ENCODE data around the gene NNMT.
"Not testable (repeated sequence)": the region's sequence is repeated elsewhere in the genome, so short reads cannot be mapped to it uniquely, and the experiment has no call there.

NNMT gene

GRCh38 chr11:114314096-114314495 is 17.9 kb downstream of the NNMT start:
- no peak for DNase-seq

DNA sequence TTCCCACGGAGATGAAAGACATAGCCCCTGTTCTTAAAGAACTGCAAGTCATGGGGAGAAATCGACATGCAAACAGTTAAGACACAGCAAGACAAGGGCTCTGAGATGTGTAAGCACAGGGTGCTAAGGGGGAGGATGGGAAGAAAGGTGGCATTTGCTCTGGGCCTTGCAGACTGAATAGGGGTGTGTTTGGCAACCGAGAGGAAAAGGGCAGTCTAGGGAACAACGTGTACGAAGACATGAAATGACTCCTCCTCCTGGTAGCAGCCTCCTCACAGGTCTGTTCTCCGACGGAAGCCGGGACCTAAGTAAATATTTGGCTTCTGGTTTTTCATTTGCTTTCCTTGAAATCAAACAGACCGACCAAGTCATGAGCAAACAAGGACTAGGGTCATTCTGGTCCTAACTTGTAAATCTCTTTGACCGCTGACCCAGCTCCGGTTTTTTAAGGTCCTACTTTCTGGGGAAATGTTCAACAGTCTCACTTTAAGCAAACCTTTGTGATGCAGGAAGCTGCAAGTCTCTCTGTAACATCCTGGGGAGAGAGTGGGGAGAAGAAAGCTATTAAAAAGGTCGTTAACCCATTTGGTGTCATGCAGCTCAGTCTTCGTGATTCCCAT is 19.7 kb downstream of the NNMT start:
- no peak for DNase-seq

DNA sequence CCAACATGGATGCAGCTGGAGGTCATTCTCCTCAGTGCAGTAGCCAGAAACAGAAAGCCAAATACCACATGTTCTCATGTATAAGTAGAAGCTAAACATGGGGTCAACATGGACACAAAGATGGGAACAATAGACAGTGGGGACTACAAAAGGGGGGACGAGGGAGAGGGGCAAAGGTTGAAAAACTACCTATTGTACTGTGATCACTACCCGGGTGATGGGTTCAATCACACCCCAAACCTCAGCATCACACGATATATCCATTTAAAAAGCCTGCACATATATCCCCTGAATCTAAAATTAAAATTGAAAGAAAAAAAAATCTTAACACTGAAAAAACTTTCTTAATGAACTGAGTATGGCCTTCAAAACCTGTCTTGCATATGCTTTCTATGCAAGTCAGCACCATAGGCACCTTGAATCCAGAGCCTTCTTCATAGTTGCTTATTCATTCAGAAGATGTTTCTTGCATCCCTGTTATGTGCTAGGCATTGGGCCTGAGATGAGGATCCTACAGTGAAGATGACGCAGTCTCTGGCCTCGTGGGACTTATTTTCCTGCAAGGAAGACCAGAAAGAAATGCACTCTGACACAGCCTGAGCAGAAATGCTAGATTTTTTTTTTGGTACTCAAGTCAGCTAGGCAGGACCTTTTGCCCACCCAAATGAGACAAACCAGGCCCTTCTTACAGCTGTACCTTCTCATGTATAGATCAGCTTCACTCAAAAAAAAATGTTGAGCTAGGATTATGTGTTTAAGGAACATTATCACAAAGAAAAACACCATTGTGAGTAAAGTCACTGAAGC is 21.0 kb downstream of the NNMT start:
- no peak for DNase-seq

DNA sequence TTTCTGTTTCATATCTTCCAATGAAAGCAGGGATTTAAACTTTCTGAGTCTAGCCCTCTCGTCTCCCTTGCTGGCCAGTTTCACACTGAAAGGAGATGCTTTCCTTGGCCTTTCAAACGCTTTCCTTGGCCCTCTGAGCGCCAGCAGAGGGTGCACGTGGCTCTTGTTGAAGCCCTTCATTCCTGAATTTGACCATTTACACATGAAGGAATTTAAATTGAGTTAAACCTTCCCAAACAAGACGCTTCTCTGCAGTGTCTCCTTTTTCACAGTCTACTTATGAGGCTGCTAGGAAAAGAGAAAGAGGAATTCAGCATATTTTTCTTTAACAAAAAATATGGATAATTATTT is 21.6 kb downstream of the NNMT start:
- no peak for DNase-seq

DNA sequence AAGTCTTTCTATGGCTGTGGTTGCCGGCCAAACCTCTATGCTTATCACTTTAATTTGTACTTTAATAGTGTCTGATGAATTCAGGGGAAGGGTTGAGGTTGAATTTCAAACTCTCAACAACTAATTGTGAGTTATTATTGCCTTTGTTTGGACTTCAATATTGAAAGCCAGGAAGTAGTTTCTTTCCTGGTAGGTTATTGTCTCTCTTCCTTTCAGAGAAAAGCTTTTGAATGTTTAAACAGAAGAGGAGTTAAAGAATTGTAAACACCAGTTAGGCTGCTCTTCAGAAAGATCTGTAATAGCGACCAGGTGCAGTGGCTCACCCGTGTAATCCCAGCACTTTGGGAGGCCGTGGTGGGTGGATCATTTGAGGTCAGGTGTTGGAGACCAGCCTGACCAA is 22.2 kb downstream of the NNMT start:
- DNase-seq, result no peak

DNA sequence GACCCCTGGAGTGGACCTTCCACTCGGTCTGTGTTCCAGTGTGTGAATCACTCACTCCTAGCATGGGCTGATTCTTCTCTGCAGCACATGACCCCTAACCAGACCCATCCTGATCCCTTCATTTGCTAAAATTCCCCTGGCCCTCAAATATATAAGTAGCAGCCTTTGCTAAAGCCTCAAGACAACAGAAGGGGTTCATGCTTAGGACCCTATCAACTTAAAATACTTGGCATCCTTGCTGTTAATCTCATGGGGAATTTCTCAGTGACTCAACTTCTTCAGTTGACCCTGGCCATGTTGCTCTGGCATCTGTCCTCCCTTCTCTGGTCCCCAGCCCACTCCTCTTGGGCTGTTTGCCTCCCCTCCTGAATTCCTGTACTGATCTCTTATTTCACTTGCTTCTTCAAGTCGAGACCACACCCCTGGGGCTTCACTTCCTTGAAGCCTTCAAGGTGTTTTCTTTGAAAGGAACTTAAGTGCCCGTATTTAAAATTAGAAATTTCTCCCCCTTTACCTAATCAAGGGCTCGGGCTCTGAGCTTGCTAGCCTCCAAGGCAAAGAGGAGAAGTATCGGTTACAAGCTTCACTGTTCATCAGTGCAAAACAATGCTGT is 23.6 kb downstream of the NNMT start:
- DNase-seq, result no peak

GRCh38 chr11:114321621-114322257 is 25.5 kb downstream of the NNMT start:
- no peak for DNase-seq

GRCh38 chr11:114322934-114323333 is 26.7 kb downstream of the NNMT start:
- no peak for DNase-seq

GRCh38 chr11:114326151-114326550 is 30.0 kb downstream of the NNMT start:
- no peak for DNase-seq

DNA sequence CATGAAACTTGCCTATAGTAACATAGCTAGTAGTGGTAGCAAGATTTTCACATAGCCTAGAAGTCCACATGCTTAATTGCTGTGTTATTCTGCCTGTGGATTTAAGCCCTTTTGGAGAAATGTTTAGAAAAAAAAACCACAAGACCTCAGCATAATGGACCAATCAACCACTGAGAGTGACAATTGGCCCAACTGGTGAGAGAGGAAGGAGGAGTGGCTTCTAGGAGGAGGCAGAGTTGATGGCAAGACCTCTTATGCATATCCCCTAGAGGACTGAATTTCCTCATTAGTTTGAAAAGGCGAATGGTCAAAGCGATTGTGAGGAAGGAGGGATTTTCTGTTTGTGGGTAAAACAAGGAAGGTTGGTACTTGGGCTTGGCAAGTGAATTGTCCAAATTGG is 30.6 kb downstream of the NNMT start:
- DNase-seq, result no peak

DNA sequence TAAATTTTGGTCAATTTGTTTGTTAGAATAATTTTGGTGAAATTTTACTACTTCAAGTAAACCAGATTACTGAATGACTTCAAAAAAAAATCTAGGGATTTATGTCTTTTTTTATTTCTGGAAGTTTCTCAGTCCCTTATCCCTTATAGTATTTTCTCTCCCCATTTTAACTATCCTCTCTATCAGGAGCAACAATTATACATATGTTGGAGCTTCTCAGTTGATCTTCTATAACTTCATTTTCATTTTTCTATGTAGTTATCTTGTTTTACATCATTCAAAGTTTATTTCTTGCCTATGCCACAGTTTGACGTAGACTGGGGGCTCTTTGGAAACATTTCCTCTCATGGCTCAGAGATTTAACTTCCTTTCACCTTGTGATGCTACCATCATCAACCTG is 34.2 kb downstream of the NNMT start:
- no peak for DNase-seq

DNA sequence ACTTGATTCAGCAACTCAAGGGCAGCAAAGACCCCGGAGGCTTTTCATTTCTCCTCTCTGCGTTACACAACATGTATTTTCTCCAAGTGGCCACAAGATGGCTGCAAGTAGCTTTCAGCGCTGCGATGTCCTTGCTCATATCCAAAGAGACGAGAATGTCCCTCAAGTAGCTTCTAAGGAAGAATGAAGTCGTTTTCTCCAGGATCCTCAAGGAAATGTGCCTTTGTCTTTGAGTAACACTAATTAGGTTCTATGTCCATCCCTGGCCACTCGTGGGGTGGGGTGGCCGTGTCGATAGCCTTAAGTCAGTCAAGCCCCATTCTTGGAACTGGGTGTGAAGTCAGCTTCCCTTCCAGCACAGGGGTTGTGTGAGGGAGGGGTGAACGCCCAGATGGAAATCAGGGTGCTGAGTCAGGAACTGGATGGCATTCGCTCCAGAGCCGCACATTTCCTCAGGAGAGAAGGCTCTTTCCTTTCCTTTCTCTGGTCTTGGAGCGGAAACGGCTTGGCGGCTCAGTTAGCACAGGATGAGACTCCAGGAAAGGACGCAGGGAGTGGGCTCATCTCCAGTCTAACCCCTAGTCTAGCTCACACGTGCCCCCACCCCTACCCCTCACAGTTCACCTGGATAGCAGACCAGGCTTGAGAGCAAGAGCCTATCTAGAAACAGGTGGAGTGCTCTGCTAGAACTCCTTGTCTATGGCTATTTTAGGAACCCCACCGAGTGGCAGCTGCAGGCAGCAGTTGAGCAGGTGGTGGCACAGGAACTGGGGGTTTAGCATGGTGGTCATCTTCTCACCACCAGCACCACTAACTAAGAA is 44.3 kb downstream of the NNMT start:
- peak in 1 of 2 donors; percentile 62 for DNase-seq

- not testable (repeated sequence) for DNase-seq
Measured at GRCh38 chr11:114341667-114342066, 45.5 kb downstream of the NNMT start.

GRCh38 chr11:114342476-114342875 is 46.3 kb downstream of the NNMT start:
- no peak for DNase-seq

DNA sequence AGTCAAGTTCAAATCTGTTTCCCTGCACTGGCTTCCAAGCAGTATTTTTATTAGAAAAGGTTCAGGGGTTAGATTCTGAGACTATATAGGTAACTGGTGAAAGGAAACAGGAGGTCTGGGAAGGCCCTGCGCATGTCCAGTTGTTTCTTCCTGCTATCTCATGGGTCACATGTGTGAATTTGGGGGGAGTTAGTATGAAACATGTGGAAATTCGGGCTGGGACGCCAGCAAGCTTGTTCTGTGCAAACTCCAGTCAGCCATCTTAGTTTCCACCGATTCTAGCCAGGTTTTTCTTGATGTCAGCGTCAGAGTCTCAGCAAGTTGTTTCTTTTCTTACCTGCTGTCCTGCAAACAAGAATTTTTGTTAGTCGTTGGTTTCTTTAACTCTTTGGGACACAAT is 46.8 kb downstream of the NNMT start:
- DNase-seq, result no peak

- DNase-seq, result no peak
Measured at GRCh38 chr11:114343493-114343892, 47.3 kb downstream of the NNMT start.

DNA sequence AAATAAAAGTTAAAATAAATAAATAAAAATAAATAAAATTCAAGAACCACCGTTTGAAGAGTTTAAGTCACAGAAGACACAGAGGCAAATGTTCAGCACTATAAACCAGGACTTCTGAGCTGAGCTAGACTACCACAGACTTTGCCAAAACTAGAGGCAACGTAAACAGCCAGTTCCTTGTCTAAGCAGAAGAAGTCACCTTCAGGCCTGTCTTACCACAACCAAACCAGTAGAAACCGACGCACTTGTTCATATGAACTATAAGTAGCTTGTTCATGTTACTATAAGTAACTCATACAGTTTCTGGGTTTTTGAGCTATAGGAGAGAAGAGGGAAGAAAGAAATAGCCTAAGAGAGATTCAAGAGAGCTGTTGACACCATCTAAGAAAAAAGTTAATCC is 48.3 kb downstream of the NNMT start:
- DNase-seq, result no peak

DNA sequence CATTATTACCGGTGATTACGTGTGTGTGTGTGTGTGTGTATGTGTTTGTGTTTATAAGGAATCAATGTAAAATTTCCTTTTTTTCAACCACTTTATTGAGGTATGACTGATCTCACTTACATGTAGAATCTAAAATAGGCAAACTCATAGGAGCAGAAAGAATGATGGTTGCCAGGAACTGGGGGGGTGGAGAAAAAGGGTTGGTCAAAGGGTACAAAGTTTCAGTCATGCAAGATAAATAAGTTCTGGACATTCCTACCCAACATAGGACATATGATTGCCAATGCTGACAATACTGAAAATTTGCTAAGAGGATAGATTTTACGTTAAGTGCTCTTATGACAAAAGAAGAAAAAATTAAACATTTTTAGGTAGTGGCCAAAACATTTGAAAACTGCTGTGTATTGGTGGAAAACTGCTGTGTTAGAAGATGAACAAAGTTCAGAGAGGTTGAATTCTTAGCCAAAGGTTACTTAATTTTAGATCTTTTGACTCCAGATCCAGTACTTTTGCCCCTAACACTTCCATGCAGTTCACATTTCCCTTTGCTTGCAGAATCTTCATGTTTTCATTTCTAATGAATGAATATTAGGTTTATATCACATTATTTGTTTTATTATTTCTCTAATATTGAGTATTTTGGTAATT is 49.5 kb downstream of the NNMT start:
- no peak for DNase-seq

- DNase-seq, result no peak
Measured at GRCh38 chr11:114346709-114347141, 50.5 kb downstream of the NNMT start.

DNA sequence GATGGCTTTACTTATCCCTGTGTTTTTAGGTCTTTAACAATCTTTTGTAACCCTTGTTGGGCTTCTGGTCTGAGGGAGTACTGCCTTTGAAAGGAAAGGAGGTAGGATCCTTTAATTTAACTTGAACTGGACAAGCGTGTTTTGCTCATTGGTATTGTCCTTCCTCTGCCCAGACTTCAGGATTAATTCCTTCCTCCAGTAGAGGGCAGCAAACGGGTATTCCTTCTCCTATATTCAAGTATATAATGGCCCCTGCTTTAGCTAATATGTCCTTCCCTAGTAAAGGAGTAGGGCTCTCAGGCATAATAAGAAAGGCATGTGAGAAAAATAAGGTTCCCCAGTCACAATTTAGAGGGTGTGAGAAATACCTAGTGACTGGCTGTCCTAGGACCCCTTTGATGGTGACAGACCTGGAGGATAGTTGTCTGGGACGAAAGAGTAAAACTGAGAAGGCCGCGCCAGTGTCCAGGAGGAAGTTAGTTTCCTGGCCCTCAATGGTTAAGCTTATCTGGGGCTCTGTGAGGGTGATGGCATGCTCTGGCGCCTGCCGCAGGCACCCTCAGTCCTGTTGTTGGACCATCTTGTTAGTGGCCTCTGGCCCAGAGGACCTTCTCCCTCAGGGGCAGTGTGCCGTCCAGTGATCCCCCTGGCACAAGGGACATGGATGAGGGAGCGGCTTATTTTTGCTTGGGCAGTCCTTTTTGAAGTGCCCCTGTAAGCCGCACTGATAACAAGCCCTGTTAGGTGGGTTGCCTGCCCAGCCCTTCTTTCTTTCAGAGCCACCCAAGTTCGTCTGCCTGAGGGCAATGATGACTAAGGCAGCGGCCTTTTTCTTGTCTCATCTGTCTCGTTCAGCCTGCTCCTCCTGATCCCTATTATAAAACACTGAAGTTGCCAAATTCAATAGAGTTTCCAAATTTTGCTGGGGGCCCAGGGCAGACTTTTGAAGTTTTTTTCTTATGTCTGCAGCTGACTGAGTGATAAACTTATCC is 52.3 kb downstream of the NNMT start:
- peak in 1 of 2 donors; percentile 42 for DNase-seq

- DNase-seq, result no peak
Measured at GRCh38 chr11:114350022-114350421, 53.8 kb downstream of the NNMT start.

Measured in hippocampal formation (tissue), 2 donors.